Panc1 (cell line): Measurements from ENCODE around the gene DLK2.

Source experiments
- POLR2AphosphoS5 ChIP-seq: IDR thresholded peaks from 2 replicates; pipeline ENCODE4 v1.6.1; 2012; ENCODE audit warnings: mild to moderate bottlenecking, low read depth, low read length, moderate library complexity
- TCF7L2 ChIP-seq: IDR thresholded peaks from 2 replicates; pipeline ENCODE4 v1.6.1; 2011; ENCODE audit warnings: mild to moderate bottlenecking, low read depth, low read length, inconsistent platforms
- TF ChIP-seq, protein P1 (sequence below), 2 experiments: IDR thresholded peaks; 2 replicates each; pipeline ENCODE4 v1.6.1; 2011 to 2012; ENCODE audit warnings: low read depth in 2 of 2, control low read depth in 1 of 2, low read length in 1 of 2, mild to moderate bottlenecking in 1 of 2, moderate library complexity in 1 of 2; ENCODE audit not compliant: insufficient read depth in 1 of 2
- TF ChIP-seq, protein P2 (sequence below): fragments of 450-650 bp; IDR thresholded peaks from 2 replicates; pipeline ENCODE4 v1.5.1; 2017; ENCODE audit warnings: mild to moderate bottlenecking

DNA sequence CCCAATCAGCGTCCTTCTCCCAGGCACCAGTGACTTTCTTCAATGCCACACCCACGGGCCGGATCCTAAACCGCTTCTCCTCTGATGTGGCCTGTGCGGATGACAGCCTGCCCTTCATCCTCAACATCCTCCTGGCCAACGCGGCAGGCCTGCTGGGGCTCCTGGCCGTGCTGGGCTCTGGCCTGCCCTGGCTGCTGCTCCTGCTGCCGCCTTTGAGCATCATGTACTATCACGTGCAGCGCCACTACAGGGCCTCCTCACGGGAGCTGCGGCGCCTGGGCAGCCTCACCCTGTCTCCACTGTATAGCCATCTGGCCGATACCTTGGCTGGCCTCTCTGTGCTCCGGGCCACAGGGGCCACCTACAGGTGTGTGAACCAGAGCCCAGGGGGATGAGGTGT, 9.8 kb downstream of the DLK2 start:
- TF ChIP-seq, protein P1, sequence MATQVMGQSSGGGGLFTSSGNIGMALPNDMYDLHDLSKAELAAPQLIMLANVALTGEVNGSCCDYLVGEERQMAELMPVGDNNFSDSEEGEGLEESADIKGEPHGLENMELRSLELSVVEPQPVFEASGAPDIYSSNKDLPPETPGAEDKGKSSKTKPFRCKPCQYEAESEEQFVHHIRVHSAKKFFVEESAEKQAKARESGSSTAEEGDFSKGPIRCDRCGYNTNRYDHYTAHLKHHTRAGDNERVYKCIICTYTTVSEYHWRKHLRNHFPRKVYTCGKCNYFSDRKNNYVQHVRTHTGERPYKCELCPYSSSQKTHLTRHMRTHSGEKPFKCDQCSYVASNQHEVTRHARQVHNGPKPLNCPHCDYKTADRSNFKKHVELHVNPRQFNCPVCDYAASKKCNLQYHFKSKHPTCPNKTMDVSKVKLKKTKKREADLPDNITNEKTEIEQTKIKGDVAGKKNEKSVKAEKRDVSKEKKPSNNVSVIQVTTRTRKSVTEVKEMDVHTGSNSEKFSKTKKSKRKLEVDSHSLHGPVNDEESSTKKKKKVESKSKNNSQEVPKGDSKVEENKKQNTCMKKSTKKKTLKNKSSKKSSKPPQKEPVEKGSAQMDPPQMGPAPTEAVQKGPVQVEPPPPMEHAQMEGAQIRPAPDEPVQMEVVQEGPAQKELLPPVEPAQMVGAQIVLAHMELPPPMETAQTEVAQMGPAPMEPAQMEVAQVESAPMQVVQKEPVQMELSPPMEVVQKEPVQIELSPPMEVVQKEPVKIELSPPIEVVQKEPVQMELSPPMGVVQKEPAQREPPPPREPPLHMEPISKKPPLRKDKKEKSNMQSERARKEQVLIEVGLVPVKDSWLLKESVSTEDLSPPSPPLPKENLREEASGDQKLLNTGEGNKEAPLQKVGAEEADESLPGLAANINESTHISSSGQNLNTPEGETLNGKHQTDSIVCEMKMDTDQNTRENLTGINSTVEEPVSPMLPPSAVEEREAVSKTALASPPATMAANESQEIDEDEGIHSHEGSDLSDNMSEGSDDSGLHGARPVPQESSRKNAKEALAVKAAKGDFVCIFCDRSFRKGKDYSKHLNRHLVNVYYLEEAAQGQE (IDR thresholded peaks at IDR 0.05; ENCODE audit: insufficient read depth in 1 of 2, low read depth in 2 of 2, low read length in 1 of 2), result no peak
- TF ChIP-seq, protein P2, sequence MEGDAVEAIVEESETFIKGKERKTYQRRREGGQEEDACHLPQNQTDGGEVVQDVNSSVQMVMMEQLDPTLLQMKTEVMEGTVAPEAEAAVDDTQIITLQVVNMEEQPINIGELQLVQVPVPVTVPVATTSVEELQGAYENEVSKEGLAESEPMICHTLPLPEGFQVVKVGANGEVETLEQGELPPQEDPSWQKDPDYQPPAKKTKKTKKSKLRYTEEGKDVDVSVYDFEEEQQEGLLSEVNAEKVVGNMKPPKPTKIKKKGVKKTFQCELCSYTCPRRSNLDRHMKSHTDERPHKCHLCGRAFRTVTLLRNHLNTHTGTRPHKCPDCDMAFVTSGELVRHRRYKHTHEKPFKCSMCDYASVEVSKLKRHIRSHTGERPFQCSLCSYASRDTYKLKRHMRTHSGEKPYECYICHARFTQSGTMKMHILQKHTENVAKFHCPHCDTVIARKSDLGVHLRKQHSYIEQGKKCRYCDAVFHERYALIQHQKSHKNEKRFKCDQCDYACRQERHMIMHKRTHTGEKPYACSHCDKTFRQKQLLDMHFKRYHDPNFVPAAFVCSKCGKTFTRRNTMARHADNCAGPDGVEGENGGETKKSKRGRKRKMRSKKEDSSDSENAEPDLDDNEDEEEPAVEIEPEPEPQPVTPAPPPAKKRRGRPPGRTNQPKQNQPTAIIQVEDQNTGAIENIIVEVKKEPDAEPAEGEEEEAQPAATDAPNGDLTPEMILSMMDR, result no peak
- TF ChIP-seq POLR2AphosphoS5 (no peak), TCF7L2 (no peak)
